ENCODE measurements around the gene PHOX2B.

DNA sequence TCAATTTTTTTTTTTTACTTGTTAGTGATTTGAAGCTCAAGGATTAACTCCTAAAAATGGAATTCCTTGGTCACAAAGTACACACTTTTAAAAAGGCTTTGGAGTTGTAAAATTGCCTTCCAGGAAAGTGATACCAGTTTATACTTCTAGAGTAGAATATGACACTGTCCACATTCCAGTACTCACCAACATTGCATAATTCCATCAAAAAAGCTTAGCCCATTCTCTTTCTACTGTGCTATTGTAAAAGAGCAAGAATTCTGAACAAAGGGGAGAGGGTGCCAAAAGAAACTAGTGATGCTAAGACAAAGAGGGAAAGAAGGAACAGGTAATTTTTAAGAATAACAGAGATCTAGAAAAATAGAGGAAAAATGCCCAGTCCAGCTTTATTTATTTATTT, 10.4 kb upstream of the PHOX2B start:
- TF ChIP-seq BHLHE40 (IDR thresholded peaks at IDR 0.05; ENCODE audit: borderline replicate concordance) (no peak), ARNT (IDR thresholded peaks at IDR 0.05) (no peak), SUZ12 (IDR thresholded peaks at IDR 0.05) (no peak), FOXA1 (IDR thresholded peaks at IDR 0.05) (no peak)

All from HEK293T (cell line).